ENCODE data around the gene SLC26A3.

- no peak for TF ChIP-seq FOXA1 (IDR thresholded peaks at IDR 0.05)
- no peak for TF ChIP-seq ELF4 (IDR thresholded peaks at IDR 0.05)
- no peak for TF ChIP-seq TARDBP (IDR thresholded peaks at IDR 0.05)
- no peak for TF ChIP-seq ARNT (IDR thresholded peaks at IDR 0.05)
Measured at GRCh38 chr7:107768263-107768662, 34.8 kb downstream of the SLC26A3 start.
